Right ventricle myocardium inferior (tissue), 1 donor: Measurements from ENCODE around the gene PARP12. TPM values are rescaled to one million over a fixed set of nuclear protein-coding genes. Genes with fewer than 3 reads are reported as not detected.

ENCODE experiments used
- ATAC-seq: fragments of 200-7000 bp; cut with Tn5 transposase; one replicate; pipeline ENCODE4 v1.9.1; 2020; ENCODE audit warnings: mild to moderate bottlenecking, moderate library complexity
- DNase-seq: peaks from one replicate; pipeline ENCODE4 v3.0.0; 2021; ENCODE audit errors: missing footprints
- intact Hi-C: fragments of 100-400 bp; cut with DNase I; formaldehyde crosslinking; loops from one replicate; pipeline ENCODE4 v1.11.0; 2022
- total RNA-seq: library from RNA; stranded (reverse); fragmentation: NEBNext Ultra II Directional; extraction: Animal tissue kit (Norgen Biotek cat#: 25700); gene quantifications from one replicate; pipeline ENCODE4 v1.2.1, GENCODE V29; 2021
- donor health status: DM: no; HTN: yes; CAD: no; lungs with severe emphysema.

PARP12 gene
- total RNA-seq, 1 donor from 2014 or later, result 13.2 TPM

GRCh38 chr7:140021603-140022002 is 41.1 kb downstream of the PARP12 start:
- intact Hi-C loops, result no loop called here
- DNase-seq (no peak), ATAC-seq (no peak)

DNA sequence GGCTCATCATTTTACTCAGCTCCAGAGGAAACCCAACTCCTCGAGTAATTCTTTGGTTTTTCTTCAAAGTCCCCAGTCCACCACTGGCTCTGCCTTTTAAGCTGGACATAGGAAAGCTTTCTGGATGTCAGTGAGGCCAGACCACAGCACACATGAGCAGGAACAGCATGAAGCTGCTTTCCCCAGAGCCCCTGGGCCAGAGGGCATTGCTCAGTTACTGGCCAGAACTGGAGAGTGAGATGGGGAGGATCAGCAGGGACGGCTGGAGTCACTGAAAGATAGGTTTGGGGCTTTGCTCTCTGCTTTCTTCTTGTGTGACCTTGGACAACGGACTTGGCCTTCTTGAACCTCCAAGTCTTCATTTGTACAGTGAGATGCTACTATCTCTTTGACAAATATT is 43.1 kb downstream of the PARP12 start:
- intact Hi-C loops, result no loop called here
- DNase-seq, result no peak
- no peak for ATAC-seq

GRCh38 chr7:140019172-140019571 is 43.6 kb downstream of the PARP12 start:
- no peak for DNase-seq
- intact Hi-C loops, result no loop called here
- ATAC-seq, result no peak

- intact Hi-C loops, result no loop called here
- ATAC-seq, result no peak
- no peak for DNase-seq
These were observed 44.4 kb downstream of the PARP12 start for GRCh38 chr7:140018125-140019043.

- ATAC-seq, result no peak
These were observed 45.2 kb downstream of the PARP12 start for GRCh38 chr7:140017543-140017942.

DNA sequence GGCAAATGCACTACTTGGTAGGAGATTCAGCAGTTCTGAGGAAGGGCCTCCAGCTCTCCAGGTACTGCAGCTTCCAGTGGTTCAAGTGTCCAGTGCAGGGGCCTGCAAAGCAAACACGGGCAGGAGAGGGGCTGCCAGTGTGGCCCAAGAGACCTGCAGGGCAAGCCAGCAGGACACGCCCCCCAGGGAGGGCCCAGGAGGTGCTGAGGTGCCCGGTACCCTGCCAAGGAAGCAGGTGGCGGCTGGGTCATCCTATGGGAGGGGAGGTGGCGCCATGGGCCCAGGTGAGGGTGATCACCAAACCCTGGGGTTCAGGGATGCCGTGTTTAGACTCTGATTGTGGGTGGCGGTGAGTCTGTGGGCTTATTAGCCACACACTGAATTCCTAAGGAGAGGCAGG is 45.7 kb downstream of the PARP12 start:
- DNase-seq (no peak), ATAC-seq (no peak)
- intact Hi-C loops, result no loop called here

More at GRCh38 chr7:140017543-140017942, 45.2 kb downstream of the PARP12 start:
- DNase-seq, result no peak
- intact Hi-C loops, result no loop called here

DNA sequence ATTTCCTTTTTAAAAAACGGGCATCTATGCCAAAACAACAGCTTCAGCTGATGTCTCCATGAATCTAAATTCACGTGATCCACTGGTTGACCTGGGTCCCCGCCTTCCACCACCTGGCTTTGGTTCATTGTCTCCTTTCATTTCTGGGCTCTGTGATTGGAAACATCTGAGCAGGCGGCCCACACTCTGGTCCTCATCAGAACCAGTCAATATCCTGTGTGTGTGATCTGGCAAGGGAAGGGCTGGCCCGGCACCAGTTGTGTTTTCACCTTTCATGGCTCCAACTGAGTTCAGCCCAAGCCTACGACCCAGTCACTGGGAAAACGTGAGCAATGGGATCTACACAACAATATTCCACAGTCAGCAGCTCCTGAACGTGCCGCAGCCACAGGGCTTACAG is 46.2 kb downstream of the PARP12 start:
- intact Hi-C loops, result no loop called here
- no peak for ATAC-seq

GRCh38 chr7:140015471-140015970 is 47.2 kb downstream of the PARP12 start:
- peak; percentile 15 for ATAC-seq
- DNase-seq, result no peak
- intact Hi-C loops, result no loop called here

More for the DNA sequence above, 46.2 kb downstream of the PARP12 start:
- no peak for DNase-seq

- intact Hi-C loops, result no loop called here
- ATAC-seq (no peak), DNase-seq (no peak)
These were observed 48.6 kb downstream of the PARP12 start for GRCh38 chr7:140014123-140014522.

GRCh38 chr7:140013676-140014075 is 49.1 kb downstream of the PARP12 start:
- intact Hi-C loops, result no loop called here
- ATAC-seq, result no peak
- DNase-seq, result no peak

- intact Hi-C loops, result no loop called here
- DNase-seq (no peak), ATAC-seq (no peak)
These were observed 52.4 kb downstream of the PARP12 start for GRCh38 chr7:140010194-140010895.

DNA sequence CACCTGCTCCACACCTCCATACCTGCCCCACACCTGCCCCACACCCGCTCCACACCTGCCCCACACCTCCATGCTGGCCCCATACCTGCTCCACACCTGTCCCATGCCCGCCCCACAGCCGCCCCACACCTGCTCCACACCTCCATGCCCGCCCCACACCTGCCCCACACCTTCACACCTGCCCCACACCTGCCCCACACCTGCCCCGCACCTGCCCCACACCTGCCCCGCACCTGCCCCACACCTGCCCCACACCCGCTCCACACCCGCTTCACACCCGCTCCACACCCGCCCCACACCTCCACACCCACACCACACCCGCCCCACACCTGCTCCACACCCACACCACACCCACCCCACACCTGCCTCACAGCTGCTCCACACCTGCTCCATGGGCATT is 53.0 kb downstream of the PARP12 start:
- ATAC-seq (no peak), DNase-seq (no peak)
- intact Hi-C loops, result no loop called here

DNA sequence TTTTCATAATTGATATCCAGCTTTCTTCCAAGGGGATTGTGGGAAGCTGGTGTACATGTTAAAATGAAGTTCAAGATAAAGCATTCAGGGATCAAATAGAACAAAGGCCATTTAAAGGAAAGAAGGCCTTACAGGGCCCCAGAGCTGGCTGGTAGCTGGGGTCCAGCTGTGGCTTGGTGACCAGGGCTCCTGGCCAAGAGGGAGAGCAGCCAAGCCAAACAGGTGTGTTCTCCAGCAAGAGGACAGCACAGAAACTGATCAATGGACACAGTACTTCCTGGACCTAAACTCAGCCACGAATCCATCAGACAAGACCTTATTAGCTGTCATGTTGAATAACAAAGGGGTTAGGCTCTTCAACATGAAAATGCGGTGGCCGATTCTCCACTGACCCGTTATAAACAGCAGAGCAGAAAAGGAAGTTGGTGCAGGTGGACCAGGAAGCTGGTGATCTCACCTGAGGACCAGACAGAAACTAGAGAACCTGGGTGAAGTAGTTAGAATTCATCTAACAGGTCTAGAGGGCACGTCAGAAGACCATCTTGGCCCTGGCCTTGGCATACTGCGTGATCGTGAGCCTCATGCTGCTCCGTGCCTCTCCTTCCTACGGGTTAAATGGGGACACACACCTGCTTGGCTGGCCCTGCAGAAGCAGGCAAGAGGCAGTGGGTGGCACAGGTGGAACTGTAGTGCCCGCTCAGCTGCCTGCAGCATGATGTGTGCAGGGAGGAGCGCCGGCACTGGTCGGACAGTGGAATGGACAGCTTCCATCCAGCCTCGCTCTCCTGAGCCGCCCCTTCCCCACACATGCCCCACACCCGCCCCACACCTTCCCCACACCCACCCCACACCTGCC is 53.8 kb downstream of the PARP12 start:
- intact Hi-C loops, result no loop called here
- ATAC-seq (no peak), DNase-seq (no peak)

DNA sequence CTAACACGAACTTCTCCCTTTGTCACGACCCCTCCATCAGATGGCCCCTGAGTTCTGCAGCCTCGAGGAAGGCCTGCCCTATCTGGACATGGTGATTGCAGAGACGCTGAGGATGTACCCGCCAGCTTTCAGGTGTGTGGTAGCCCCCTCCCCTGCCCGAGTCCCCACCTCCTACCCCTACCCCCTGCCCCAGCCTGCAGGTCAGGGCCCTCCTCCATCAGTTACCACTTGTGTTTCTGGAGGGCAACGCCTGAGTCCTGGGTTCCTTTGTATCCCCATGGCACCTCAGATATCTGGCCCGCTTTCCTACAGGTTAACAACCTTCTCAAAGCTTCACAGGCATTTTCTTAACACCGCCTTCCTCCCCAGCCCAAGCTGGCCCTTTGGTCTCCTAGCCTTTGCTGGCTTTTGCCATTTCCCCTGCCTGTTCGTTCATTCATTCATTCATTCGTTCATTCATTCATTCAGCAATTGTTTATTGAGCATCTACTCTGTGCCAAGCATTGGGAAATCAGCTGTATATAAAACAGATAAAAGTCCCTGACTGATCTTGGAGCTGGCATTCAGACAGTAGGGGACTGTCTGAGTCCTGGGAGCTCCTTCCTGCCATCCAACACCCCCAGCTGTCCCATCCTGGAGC is 55.6 kb downstream of the PARP12 start:
- intact Hi-C loops, result no loop called here
- DNase-seq (no peak), ATAC-seq (no peak)

GRCh38 chr7:140006600-140006999 is 56.2 kb downstream of the PARP12 start:
- DNase-seq, result no peak
- intact Hi-C loops, result no loop called here
- ATAC-seq, result no peak

GRCh38 chr7:140005754-140006503 is 56.8 kb downstream of the PARP12 start:
- no peak for DNase-seq
- intact Hi-C loops, result no loop called here

GRCh38 chr7:140005341-140005740 is 57.4 kb downstream of the PARP12 start:
- intact Hi-C loops, result no loop called here
- ATAC-seq (no peak), DNase-seq (no peak)

More at GRCh38 chr7:140005754-140006503, 56.8 kb downstream of the PARP12 start:
- ATAC-seq, result no peak

DNA sequence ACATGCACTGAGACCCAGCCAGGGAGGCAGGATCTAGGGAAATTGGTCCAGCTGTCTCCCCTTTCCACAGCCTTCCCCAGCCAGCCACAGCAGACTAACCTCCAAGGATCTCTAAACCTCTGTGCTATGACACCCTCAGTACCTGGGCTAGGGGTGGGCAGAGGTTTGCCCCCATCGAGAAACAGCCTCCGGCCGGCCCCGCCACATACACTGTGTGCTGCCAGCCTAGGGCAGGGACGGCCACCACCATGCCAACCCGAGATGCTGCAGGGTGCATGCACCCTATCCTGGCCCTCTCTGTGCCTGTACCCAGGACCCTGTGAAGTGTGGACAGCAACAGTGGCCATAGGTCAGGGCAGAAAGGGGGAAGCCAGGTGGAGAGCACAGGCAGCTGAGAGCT is 58.1 kb downstream of the PARP12 start:
- DNase-seq, result no peak
- intact Hi-C loops, result loop anchor here (5.0 kb wide), 2 partner anchors 387 to 402 kb away; no protein-coding TSS in a partner anchor
- ATAC-seq, result no peak
